Brain microvascular endothelial cell (primary cell): Measurements from ENCODE around the gene SKAP1.

Experiments
- DNase-seq: peaks from one replicate; pipeline ENCODE4 v3.0.0-alpha.2; 2020
- H3K27ac ChIP-seq: fragments of 250-450 bp; sonication (Bioruptor Pico); 2 replicates; pipeline ENCODE4 v1.5.1; 2020; ENCODE audit warnings: mild to moderate bottlenecking, moderate library complexity
- H3K27me3 ChIP-seq: fragments of 250-450 bp; sonication (Bioruptor Pico); replicated peaks from 2 replicates; pipeline ENCODE4 v1.5.1; 2020; ENCODE audit warnings: mild to moderate bottlenecking
- H3K36me3 ChIP-seq: fragments of 250-450 bp; sonication (Bioruptor Pico); replicated peaks from 2 replicates; pipeline ENCODE4 v1.5.1; 2020; ENCODE audit warnings: mild to moderate bottlenecking
- H3K4me3 ChIP-seq: 2 replicates; pipeline ENCODE4 v1.5.1; 2011; ENCODE audit warnings: low read depth, mild to moderate bottlenecking, control low read depth, low read length, moderate library complexity
- CTCF ChIP-seq: IDR thresholded peaks from 2 replicates; pipeline ENCODE4 v1.5.1; 2011; ENCODE audit warnings: low read depth, mild to moderate bottlenecking, moderate library complexity, low read length, control low read depth, inconsistent platforms; ENCODE audit errors: missing control alignments
- in situ Hi-C: cut with HindIII; loops from 2 replicates; pipeline ENCODE4 v1.10.0; 2017; ENCODE audit warnings: low sequenced_read_pairs, low pct_ligation_motif_present

Gene SKAP1

GRCh38 chr17:48336986-48337385 lies 93.0 kb downstream of the SKAP1 start:
- in situ Hi-C loops, result no loop called here
- Histone ChIP-seq H3K36me3 (no peaks in the 10 kb centered on the region), H3K27ac (no peak overlapping the region), H3K27me3 (peaks cover 58% of the 10 kb centered on the region), H3K4me3 (no peak overlapping the region)
- TF ChIP-seq CTCF, result no peak
- no peak for DNase-seq

- no peak overlapping the region for H3K27ac ChIP-seq
- H3K36me3 ChIP-seq, result no peaks in the 10 kb centered on the region
- in situ Hi-C loops, result no loop called here
- peaks cover 61% of the 10 kb centered on the region for H3K27me3 ChIP-seq
- DNase-seq, result no peak
- peak; percentile 32 for TF ChIP-seq CTCF
- no peak overlapping the region for H3K4me3 ChIP-seq
Observed at GRCh38 chr17:48335858-48336500, 94.0 kb downstream of the SKAP1 start.

- in situ Hi-C loops, result no loop called here
- Histone ChIP-seq H3K36me3 (no peaks in the 10 kb centered on the region), H3K27me3 (peaks cover 61% of the 10 kb centered on the region), H3K4me3 (no peak overlapping the region), H3K27ac (no peak overlapping the region)
- no peak for DNase-seq
- no peak for TF ChIP-seq CTCF
Observed at GRCh38 chr17:48335146-48335784, 94.7 kb downstream of the SKAP1 start.

- no peaks in the 10 kb centered on the region for H3K36me3 ChIP-seq
- in situ Hi-C loops, result no loop called here
- DNase-seq, result no peak
- peaks cover 57% of the 10 kb centered on the region for H3K27me3 ChIP-seq
- H3K27ac ChIP-seq, result no peak overlapping the region
- TF ChIP-seq CTCF, result no peak
- H3K4me3 ChIP-seq, result no peak overlapping the region
Observed at GRCh38 chr17:48333034-48333530, 96.9 kb downstream of the SKAP1 start.

GRCh38 chr17:48330887-48331286 lies 99.1 kb downstream of the SKAP1 start:
- Histone ChIP-seq H3K27me3 (peaks cover 50% of the 10 kb centered on the region), H3K4me3 (no peak overlapping the region), H3K36me3 (no peaks in the 10 kb centered on the region), H3K27ac (no peak overlapping the region)
- in situ Hi-C loops, result no loop called here
- DNase-seq, result no peak
- no peak for TF ChIP-seq CTCF

- no peak for TF ChIP-seq CTCF
- H3K27me3 ChIP-seq, result peaks cover 50% of the 10 kb centered on the region
- H3K4me3 ChIP-seq, result no peak overlapping the region
- no peaks in the 10 kb centered on the region for H3K36me3 ChIP-seq
- no peak overlapping the region for H3K27ac ChIP-seq
- DNase-seq, result no peak
- in situ Hi-C loops, result no loop called here
Observed at GRCh38 chr17:48330421-48330820, 99.6 kb downstream of the SKAP1 start.
